HepG2 (cell line): ENCODE results near the gene ZCCHC7. TPM values are rescaled to one million over a fixed set of nuclear protein-coding genes. Genes with fewer than 3 reads are reported as not detected.
"Not testable (repeated sequence)": the region's sequence is repeated elsewhere in the genome, so short reads cannot be mapped to it uniquely, and the experiment has no call there.

Source experiments
- ATAC-seq: fragments of 200-7000 bp; cut with Tn5 transposase; 3 replicates; pipeline ENCODE4 v1.9.1; 2020; ENCODE audit warnings: mild to moderate bottlenecking, moderate library complexity
- BruUV-seq: library from RNA; stranded (reverse); fragments of 400-500 nt; replicated peaks from 2 replicates; lab custom pipeline; 2021; lab: Mats Ljungman, UMichigan
- CTCF ChIA-PET: fragments of 300-600 bp; formaldehyde crosslinking; extraction: SDS; loops from one replicate; lab custom pipeline; 2021; ENCODE audit warnings: low total read pairs, inconsistent platforms, low intra/inter-chr PET ratio; lab: Yijun Ruan, JAX
- POLR2A ChIA-PET: fragments of 350-600 bp; sonication (Branson Sonifier 250); formaldehyde crosslinking; loops from one replicate; lab custom pipeline; 2020; ENCODE audit warnings: antibody characterized with exemption, inconsistent platforms; lab: Yijun Ruan, JAX
- DNase-seq: peaks from one replicate; pipeline ENCODE4 v3.0.0-alpha.2; 2015; ENCODE audit warnings: low spot score
- FAIRE-seq: peaks from 3 replicates; lab custom pipeline; 2011; peaks lifted over from hg19 to GRCh38; lab: Jason Lieb, UNC
- H2AFZ ChIP-seq: one replicate; pipeline ENCODE4 v1.6.1; 2011; ENCODE audit warnings: low read length, inconsistent platforms
- H3K27ac ChIP-seq: fragments of 300-600 bp; 3 replicates; pipeline ENCODE4 v1.8.0; 2011; ENCODE audit warnings: mixed run types, mild to moderate bottlenecking, mixed read lengths, low read length, inconsistent platforms; ENCODE audit not compliant: insufficient read depth; ENCODE audit errors: extremely low read length
- H3K27me3 ChIP-seq, 2 experiments: fragments of 200-600 bp in 1 of 2; 2 replicates in 1 of 2; 3 replicates in 1 of 2; pipeline versions ENCODE4 v1.6.0 to v1.8.0; 2011; ENCODE audit warnings: low read length in 2 of 2, mild to moderate bottlenecking in 2 of 2, moderate library complexity in 2 of 2, inconsistent platforms in 1 of 2; ENCODE audit not compliant: insufficient read depth in 2 of 2, control insufficient read depth in 1 of 2
- H3K36me3 ChIP-seq, 2 experiments: fragments of 200-600 bp in 1 of 2; replicated peaks in 1 of 2; 2 replicates in 1 of 2; 3 replicates in 1 of 2; pipeline versions ENCODE4 v1.5.1 to v1.8.0; 2011; ENCODE audit warnings: low read length in 2 of 2, inconsistent platforms in 1 of 2; ENCODE audit not compliant: insufficient read depth in 2 of 2, control insufficient read depth in 1 of 2
- H3K4me1 ChIP-seq: 2 replicates; pipeline ENCODE4 v1.5.1; 2012; ENCODE audit warnings: low read length, inconsistent platforms; ENCODE audit not compliant: insufficient read depth
- H3K4me2 ChIP-seq: 2 replicates; pipeline ENCODE4 v1.6.0; 2011; ENCODE audit warnings: low read depth, low read length, inconsistent platforms
- H3K4me3 ChIP-seq, 3 experiments: fragments of 200-600 bp in 1 of 3; sonication (generic), shearing (Covaris generic) in 1 of 3; replicated peaks in 1 of 3; 2 replicates each; pipeline ENCODE4 v1.5.1; 2011 to 2016; ENCODE audit warnings: low read length in 3 of 3, inconsistent platforms in 2 of 3, low read depth in 2 of 3, mild to moderate bottlenecking in 2 of 3, control low read depth in 1 of 3, mixed read lengths in 1 of 3; ENCODE audit not compliant: insufficient read depth in 1 of 3
- H3K79me2 ChIP-seq: one replicate; pipeline ENCODE4 v1.6.1; 2011; ENCODE audit warnings: low read length, inconsistent platforms; ENCODE audit not compliant: insufficient read depth
- H3K9ac ChIP-seq: 2 replicates; pipeline ENCODE4 v1.6.0; 2011; ENCODE audit warnings: mild to moderate bottlenecking, low read depth, low read length, inconsistent platforms; ENCODE audit not compliant: insufficient read depth
- H3K9me3 ChIP-seq: 2 replicates; pipeline ENCODE4 v1.5.1; 2012; ENCODE audit warnings: mild to moderate bottlenecking, low read length
- H4K20me1 ChIP-seq: 2 replicates; pipeline ENCODE4 v1.6.0; 2011; ENCODE audit warnings: inconsistent platforms, mild to moderate bottlenecking, low read length, moderate library complexity; ENCODE audit not compliant: insufficient read depth
- MEIS2 ChIP-seq: sonication (generic); formaldehyde crosslinking; IDR thresholded peaks from 2 replicates; pipeline ENCODE4 v1.9.0; 2021; ENCODE audit warnings: mild to moderate bottlenecking, missing genetic modification reagents
- MNT ChIP-seq: fragments of 450-650 bp; IDR thresholded peaks from 2 replicates; pipeline ENCODE4 v1.6.1; 2016
- MYNN ChIP-seq: sonication (generic); formaldehyde crosslinking; IDR thresholded peaks from 2 replicates; pipeline ENCODE4 v1.4.0; 2020; ENCODE audit warnings: mild to moderate bottlenecking, low read depth, missing genetic modification reagents
- NCOA2 ChIP-seq: sonication (generic); formaldehyde crosslinking; IDR thresholded peaks from 2 replicates; pipeline ENCODE4 v1.8.0; 2022; ENCODE audit warnings: inconsistent platforms
- NFYC ChIP-seq: IDR thresholded peaks from 2 replicates; pipeline ENCODE4 v1.6.1; 2016; ENCODE audit warnings: missing genetic modification reagents, missing compliant biosample characterization
- PAXIP1 ChIP-seq: sonication (generic); formaldehyde crosslinking; conservative IDR thresholded peaks from 2 replicates; pipeline ENCODE4 v1.4.0; 2020; ENCODE audit warnings: mild to moderate bottlenecking, missing genetic modification reagents, moderate library complexity
- SP4 ChIP-seq: sonication (generic); formaldehyde crosslinking; IDR thresholded peaks from 2 replicates; pipeline ENCODE4 v1.8.1; 2023; ENCODE audit warnings: mild to moderate bottlenecking, missing genetic modification reagents
- ZNF20 ChIP-seq: sonication (generic); formaldehyde crosslinking; IDR thresholded peaks from 2 replicates; pipeline ENCODE4 v1.4.0; 2020; ENCODE audit warnings: mild to moderate bottlenecking, moderate library complexity, missing genetic modification reagents
- ZNF333 ChIP-seq: sonication (generic); formaldehyde crosslinking; IDR thresholded peaks from 2 replicates; pipeline ENCODE4 v1.4.0; 2020; ENCODE audit warnings: mild to moderate bottlenecking, missing genetic modification reagents, borderline replicate concordance
- ZNF512 ChIP-seq: sonication (generic); formaldehyde crosslinking; IDR thresholded peaks from 2 replicates; pipeline ENCODE4 v1.4.0; 2020; ENCODE audit warnings: mild to moderate bottlenecking, missing genetic modification reagents
- WGBS: methylation state at CpG from one replicate; pipeline ENCODE4 v1.1.6; 2017; ENCODE audit warnings: low lambda C conversion rate; 5-methylcytosine and 5-hydroxymethylcytosine counted together
- in situ Hi-C: cut with HindIII; loops from 2 replicates; pipeline ENCODE4 v1.10.0; 2017; ENCODE audit warnings: low pct_unique_long_range_greater_than_20kb; ENCODE audit not compliant: extremely low pct_ligation_motif_present
- intact Hi-C: fragments of 100-400 bp; cut with micrococcal nuclease; formaldehyde crosslinking; loops from one replicate; pipeline ENCODE4 v1.10.0; 2022; ENCODE audit not compliant: unreplicated experiment
- polyA plus RNA-seq, 8 experiments: library from polyadenylated mRNA; depleted of rRNA in 3 of 8; stranded (reverse) in 7 of 8; unstranded in 1 of 8; fragments of >200 nt; fragmentation: Illumina TruSeq in 4 of 8; extraction: Trizol in 4 of 8; gene quantifications; 2 replicates each; pipeline versions ENCODE4 v1.2.1 to v1.2.3, GENCODE V29; 2011 to 2016; ENCODE audit warnings: low read depth in 4 of 8, missing spikeins in 1 of 8, mixed read lengths in 1 of 8; ENCODE audit not compliant: insufficient read depth in 1 of 8
- total RNA-seq, 5 experiments: library from RNA; depleted of rRNA; stranded (reverse); fragments of >200 nt; fragmentation: Illumina TruSeq; extraction: Trizol; gene quantifications; 2 replicates each; pipeline ENCODE4 v1.2.3, GENCODE V29; 2016; ENCODE audit warnings: low read depth in 1 of 5

Gene ZCCHC7
- total and polyA plus RNA-seq, 2 of the 13 experiments (the other 11 are each of a cell fraction or from before 2014, with no cell fraction given): 13.6 to 19.3 TPM

- TF ChIP-seq PAXIP1: no peak
- no peak for TF ChIP-seq NCOA2 (CRISPR knock-in tag)
- TF ChIP-seq ZNF20: no peak
- TF ChIP-seq ZNF512 (CRISPR knock-in tag): no peak
- no peak for TF ChIP-seq SP4 (CRISPR knock-in tag)
- no peak for TF ChIP-seq MEIS2 (CRISPR knock-in tag)
- no peak for TF ChIP-seq ZNF333 (CRISPR knock-in tag)
- no peak for TF ChIP-seq MNT
- no peak for TF ChIP-seq MYNN (CRISPR knock-in tag)
- TF ChIP-seq NFYC: no peak
- TF ChIP-seq, all 625 proteins: peak for 0
These were observed 81.7 kb downstream of the ZCCHC7 start (continued) for GRCh38 chr9:37202091-37202490.

GRCh38 chr9:37203456-37203855 is 83.1 kb downstream of the ZCCHC7 start:
- H3K36me3 ChIP-seq, ATAC-seq, DNase-seq, H3K4me1 ChIP-seq, H3K9ac ChIP-seq, in situ Hi-C loops, BruUV-seq, POLR2A ChIA-PET, H4K20me1 ChIP-seq, H3K27ac ChIP-seq, H2AFZ ChIP-seq, H3K4me2 ChIP-seq, H3K9me3 ChIP-seq, H3K4me3 ChIP-seq, FAIRE-seq, H3K79me2 ChIP-seq, H3K27me3 ChIP-seq, CTCF ChIA-PET, intact Hi-C loops: not testable (repeated sequence)
- 99% methylated on average over 4 of the region's 4 CpGs for WGBS
